Cardiac muscle cell (in vitro differentiated cells and primary cell): Measurements from ENCODE around the gene GABRG3. TPM values are rescaled to one million over a fixed set of nuclear protein-coding genes. Genes with fewer than 3 reads are reported as not detected.

Experiments
- DNase-seq, 2 donors: peaks; one replicate each; pipeline versions ENCODE4 v3.0.0 to v3.0.0-alpha.2; 2010 to 2017; ENCODE audit warnings: low read depth in 1 of 2, low spot score in 1 of 2
- H3K27ac ChIP-seq: fragments of 200-600 bp; sonication (generic); 2 replicates; pipeline ENCODE4 v1.5.1; 2016
- H3K27me3 ChIP-seq: fragments of 200-600 bp; sonication (generic); 2 replicates; pipeline ENCODE4 v1.6.0; 2016; ENCODE audit warnings: control low read depth
- H3K36me3 ChIP-seq: fragments of 200-600 bp; sonication (generic); 2 replicates; pipeline ENCODE4 v1.5.1; 2016; ENCODE audit warnings: control low read depth
- H3K4me1 ChIP-seq: fragments of 200-600 bp; sonication (generic); 2 replicates; pipeline ENCODE4 v1.8.1; 2017; ENCODE audit warnings: low read depth, mild to moderate bottlenecking, mixed run types
- H3K4me3 ChIP-seq: fragments of 200-600 bp; sonication (generic); 2 replicates; pipeline ENCODE4 v1.5.1; 2016; ENCODE audit warnings: mild to moderate bottlenecking
- H3K9me3 ChIP-seq: fragments of 200-600 bp; sonication (generic); 2 replicates; pipeline ENCODE4 v1.5.1; 2017; ENCODE audit warnings: low read depth, mild to moderate bottlenecking, control low read depth
- polyA plus RNA-seq: library from polyadenylated mRNA; unstranded; fragments of >200 nt; fragmentation: Nextera tagmentation; extraction: Ambion mirVana; gene quantifications from 2 replicates; pipeline ENCODE4 v1.2.1, GENCODE V29; 2016
- total RNA-seq: library from RNA; depleted of rRNA; stranded (reverse); fragments of >200 nt; gene quantifications from 2 replicates; pipeline ENCODE4 v1.2.3, GENCODE V29; 2016
- TF ChIP-seq, protein P1 (sequence below): IDR thresholded peaks from 2 replicates; pipeline ENCODE4 v1.5.1; 2012; ENCODE audit warnings: low read depth, mild to moderate bottlenecking, low read length

Gene GABRG3
- total and polyA plus RNA-seq, 2 experiments from 2014 or later = not detected

- TF ChIP-seq, protein P1, sequence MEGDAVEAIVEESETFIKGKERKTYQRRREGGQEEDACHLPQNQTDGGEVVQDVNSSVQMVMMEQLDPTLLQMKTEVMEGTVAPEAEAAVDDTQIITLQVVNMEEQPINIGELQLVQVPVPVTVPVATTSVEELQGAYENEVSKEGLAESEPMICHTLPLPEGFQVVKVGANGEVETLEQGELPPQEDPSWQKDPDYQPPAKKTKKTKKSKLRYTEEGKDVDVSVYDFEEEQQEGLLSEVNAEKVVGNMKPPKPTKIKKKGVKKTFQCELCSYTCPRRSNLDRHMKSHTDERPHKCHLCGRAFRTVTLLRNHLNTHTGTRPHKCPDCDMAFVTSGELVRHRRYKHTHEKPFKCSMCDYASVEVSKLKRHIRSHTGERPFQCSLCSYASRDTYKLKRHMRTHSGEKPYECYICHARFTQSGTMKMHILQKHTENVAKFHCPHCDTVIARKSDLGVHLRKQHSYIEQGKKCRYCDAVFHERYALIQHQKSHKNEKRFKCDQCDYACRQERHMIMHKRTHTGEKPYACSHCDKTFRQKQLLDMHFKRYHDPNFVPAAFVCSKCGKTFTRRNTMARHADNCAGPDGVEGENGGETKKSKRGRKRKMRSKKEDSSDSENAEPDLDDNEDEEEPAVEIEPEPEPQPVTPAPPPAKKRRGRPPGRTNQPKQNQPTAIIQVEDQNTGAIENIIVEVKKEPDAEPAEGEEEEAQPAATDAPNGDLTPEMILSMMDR = no peak
- Histone ChIP-seq H3K27me3 (no peaks in the 10 kb centered on the region), H3K4me3 (no peak overlapping the region), H3K4me1 (no peaks in the 10 kb centered on the region), H3K27ac (no peak overlapping the region), H3K9me3 (no peaks in the 10 kb centered on the region), H3K36me3 (no peaks in the 10 kb centered on the region)
- peak in 1 of 2 donors; percentile 2 for DNase-seq
Measured at GRCh38 chr15:27095886-27096624, 125.1 kb downstream of the GABRG3 start.

- H3K27me3 ChIP-seq = no peaks in the 10 kb centered on the region
- no peak overlapping the region for H3K4me3 ChIP-seq
- H3K9me3 ChIP-seq = no peaks in the 10 kb centered on the region
- no peaks in the 10 kb centered on the region for H3K36me3 ChIP-seq
- no peaks in the 10 kb centered on the region for H3K4me1 ChIP-seq
- H3K27ac ChIP-seq = no peak overlapping the region
- DNase-seq = no peak
- TF ChIP-seq, protein P1 = no peak
Measured at GRCh38 chr15:27097506-27097905, 126.5 kb downstream of the GABRG3 start.

GRCh38 chr15:27101982-27102381 lies 131.0 kb downstream of the GABRG3 start:
- H3K27ac ChIP-seq = no peak overlapping the region
- no peak overlapping the region for H3K4me3 ChIP-seq
- H3K9me3 ChIP-seq = no peaks in the 10 kb centered on the region
- no peaks in the 10 kb centered on the region for H3K36me3 ChIP-seq
- H3K4me1 ChIP-seq = no peaks in the 10 kb centered on the region
- TF ChIP-seq, protein P1 = no peak
- DNase-seq = no peak
- H3K27me3 ChIP-seq = no peaks in the 10 kb centered on the region

DNA sequence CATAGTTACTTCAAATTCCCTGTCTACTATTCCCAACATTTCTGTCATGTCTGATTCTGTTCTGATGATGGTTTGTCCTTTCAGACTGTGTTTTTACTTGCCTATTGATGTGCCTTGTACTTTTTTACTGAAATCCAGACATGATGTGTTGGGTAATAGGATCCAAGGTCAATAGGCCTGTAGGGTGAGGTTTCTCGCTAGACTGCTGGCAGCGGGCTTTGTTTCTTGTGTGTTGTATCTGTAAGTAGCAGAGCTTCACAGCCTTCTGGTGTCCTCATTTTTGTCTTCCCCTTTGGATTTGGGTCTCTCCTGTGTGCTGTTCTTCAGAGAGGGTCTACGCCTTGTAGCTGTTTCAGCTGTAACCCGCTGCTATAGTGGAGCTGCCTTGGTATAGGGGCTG lies 140.3 kb downstream of the GABRG3 start:
- H3K4me1 ChIP-seq = no peaks in the 10 kb centered on the region

GRCh38 chr15:27114473-27114872 lies 143.5 kb downstream of the GABRG3 start:
- TF ChIP-seq, protein P1 = no peak
- H3K36me3 ChIP-seq = no peaks in the 10 kb centered on the region

More for the DNA sequence above, 140.3 kb downstream of the GABRG3 start:
- no peaks in the 10 kb centered on the region for H3K36me3 ChIP-seq
- no peak overlapping the region for H3K27ac ChIP-seq
- TF ChIP-seq, protein P1 = no peak
- H3K4me3 ChIP-seq = no peak overlapping the region
- H3K9me3 ChIP-seq = no peaks in the 10 kb centered on the region
- H3K27me3 ChIP-seq = no peaks in the 10 kb centered on the region
- DNase-seq = no peak

More at GRCh38 chr15:27114473-27114872, 143.5 kb downstream of the GABRG3 start:
- no peak overlapping the region for H3K4me3 ChIP-seq
- no peak overlapping the region for H3K27ac ChIP-seq
- no peaks in the 10 kb centered on the region for H3K9me3 ChIP-seq
- DNase-seq = no peak
- H3K4me1 ChIP-seq = no peaks in the 10 kb centered on the region
- no peaks in the 10 kb centered on the region for H3K27me3 ChIP-seq
